Measurements from ENCODE around the gene GRK5.
A peak's percentile ranks its signal among the peaks of the same experiment; 100 is the strongest.

The GRK5 gene

DNA sequence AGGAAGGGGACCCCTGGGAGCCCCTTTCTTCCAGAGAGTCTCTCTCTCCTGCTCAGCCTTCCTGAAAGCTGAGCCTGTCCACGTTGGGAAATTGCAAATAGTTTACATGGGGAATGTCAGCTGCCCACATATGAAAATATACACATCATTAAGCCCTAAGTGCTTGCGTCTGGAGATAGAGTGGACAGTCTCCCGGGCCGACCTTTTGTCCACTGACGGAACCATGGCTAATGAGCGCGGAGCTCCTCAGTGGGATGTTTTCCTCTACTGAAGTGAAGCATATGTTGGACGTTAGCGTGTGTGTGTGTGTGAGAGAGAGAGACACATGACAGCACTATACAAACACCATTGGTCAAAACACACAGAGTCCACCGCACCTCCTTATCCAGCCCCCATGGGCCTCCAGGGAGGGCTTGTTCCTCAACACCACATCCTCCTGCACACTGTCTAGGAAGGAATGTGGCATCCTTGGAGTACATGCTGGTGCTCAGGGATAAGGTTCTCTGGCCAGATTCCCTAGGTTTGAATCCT, 206.8 kb downstream of the GRK5 start:
- peaks cover 10% of the 10 kb centered on the region for H3K4me1 ChIP-seq
- TF ChIP-seq, protein P1, sequence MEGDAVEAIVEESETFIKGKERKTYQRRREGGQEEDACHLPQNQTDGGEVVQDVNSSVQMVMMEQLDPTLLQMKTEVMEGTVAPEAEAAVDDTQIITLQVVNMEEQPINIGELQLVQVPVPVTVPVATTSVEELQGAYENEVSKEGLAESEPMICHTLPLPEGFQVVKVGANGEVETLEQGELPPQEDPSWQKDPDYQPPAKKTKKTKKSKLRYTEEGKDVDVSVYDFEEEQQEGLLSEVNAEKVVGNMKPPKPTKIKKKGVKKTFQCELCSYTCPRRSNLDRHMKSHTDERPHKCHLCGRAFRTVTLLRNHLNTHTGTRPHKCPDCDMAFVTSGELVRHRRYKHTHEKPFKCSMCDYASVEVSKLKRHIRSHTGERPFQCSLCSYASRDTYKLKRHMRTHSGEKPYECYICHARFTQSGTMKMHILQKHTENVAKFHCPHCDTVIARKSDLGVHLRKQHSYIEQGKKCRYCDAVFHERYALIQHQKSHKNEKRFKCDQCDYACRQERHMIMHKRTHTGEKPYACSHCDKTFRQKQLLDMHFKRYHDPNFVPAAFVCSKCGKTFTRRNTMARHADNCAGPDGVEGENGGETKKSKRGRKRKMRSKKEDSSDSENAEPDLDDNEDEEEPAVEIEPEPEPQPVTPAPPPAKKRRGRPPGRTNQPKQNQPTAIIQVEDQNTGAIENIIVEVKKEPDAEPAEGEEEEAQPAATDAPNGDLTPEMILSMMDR (IDR thresholded peaks at IDR 0.05), result no peak
- H3K4me3 ChIP-seq (ENCODE audit: low read depth, low read length), result no peak overlapping the region
- H3K4me2 ChIP-seq (ENCODE audit: low read length), result no peak overlapping the region
- H2AFZ ChIP-seq, result no peak overlapping the region
- H3K9ac ChIP-seq, result no peak overlapping the region
- no peaks in the 10 kb centered on the region for H3K9me3 ChIP-seq (ENCODE audit: control insufficient read depth, low read length)
- H3K79me2 ChIP-seq, result peaks cover 46% of the 10 kb centered on the region
- no peak overlapping the region for H3K27ac ChIP-seq
- H3K36me3 ChIP-seq (ENCODE audit: control insufficient read depth, insufficient read depth, low read length), result no peaks in the 10 kb centered on the region
- no peaks in the 10 kb centered on the region for H3K27me3 ChIP-seq (ENCODE audit: control insufficient read depth, insufficient read depth, low read length)

DNA sequence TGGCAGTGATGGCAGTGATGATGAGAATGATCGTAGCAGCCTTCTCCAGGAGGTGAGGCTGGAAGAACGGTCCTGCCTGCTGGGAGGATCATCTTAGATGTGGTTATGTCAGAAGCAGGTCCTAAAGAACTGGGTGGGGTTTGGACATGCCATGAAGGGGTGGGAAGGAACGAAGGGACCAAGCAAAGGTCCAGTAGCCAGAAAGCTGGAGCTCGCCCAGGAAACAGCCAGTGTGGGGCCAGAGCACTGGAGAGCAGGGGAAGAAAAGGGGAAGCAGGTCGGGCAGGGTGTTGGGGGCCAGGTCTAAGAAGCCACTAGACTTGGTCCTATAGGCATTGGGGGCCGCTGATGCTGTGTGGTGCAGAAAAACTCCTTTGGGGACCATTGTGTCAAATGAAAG, 207.8 kb downstream of the GRK5 start:
- Histone ChIP-seq H2AFZ (no peak overlapping the region), H3K4me2 (ENCODE audit: low read length) (no peak overlapping the region), H3K36me3 (ENCODE audit: control insufficient read depth, insufficient read depth, low read length) (no peaks in the 10 kb centered on the region), H3K27me3 (ENCODE audit: control insufficient read depth, insufficient read depth, low read length) (no peaks in the 10 kb centered on the region), H3K9me3 (ENCODE audit: control insufficient read depth, low read length) (no peaks in the 10 kb centered on the region), H3K4me3 (ENCODE audit: low read depth, low read length) (no peak overlapping the region), H3K79me2 (peaks cover 50% of the 10 kb centered on the region), H3K27ac (no peak overlapping the region), H3K9ac (no peak overlapping the region), H3K4me1 (peaks cover 10% of the 10 kb centered on the region)
- TF ChIP-seq, protein P1 (IDR thresholded peaks at IDR 0.05), result no peak

DNA sequence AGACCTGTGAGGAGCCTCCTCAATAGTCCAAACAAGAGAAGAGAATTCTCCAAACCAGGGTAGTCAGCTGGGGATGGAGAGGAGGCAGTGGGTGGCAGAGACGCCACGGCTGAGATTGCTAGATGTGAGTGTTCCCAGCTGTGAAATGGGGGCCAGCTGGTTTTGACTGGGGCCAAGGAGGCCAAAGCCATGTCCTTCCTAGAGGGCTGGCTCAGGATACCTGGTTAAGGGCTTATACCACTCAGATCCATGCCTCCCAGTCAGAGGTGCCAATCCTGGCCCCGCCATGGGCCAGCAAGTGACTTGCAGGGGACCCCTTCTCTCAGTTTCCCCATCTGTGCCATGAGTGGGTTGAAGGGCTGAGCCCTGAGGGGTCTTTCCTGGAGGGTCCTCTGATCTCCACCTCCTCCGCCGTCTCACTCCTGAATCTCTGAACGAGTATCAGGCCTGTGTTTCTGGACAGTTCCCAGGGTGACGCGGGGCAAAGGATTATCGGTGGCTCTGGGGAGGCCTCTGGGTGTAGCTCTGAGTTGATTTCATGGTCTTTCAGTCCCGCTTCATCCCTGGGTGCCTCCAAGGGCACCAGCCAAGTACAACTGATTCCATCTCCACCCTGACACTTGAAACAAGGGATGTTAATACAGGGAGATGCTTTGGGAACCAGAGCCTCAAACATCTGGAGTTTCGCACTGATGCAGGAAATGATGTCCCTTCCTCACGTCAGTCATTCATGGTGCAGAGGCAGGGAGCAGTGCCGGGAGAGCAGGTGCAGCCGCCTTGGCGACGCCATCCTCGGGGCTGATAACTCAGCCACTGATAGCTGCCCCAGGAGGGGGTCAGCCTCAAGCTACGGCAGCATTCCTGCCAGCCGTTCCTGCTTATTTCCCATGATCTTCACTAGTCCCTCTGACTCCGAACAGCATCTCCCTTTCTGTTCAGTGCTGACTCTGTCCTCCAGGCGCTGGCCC, 208.4 kb downstream of the GRK5 start:
- Histone ChIP-seq H3K79me2 (peaks cover 51% of the 10 kb centered on the region), H2AFZ (no peak overlapping the region), H3K27ac (no peak overlapping the region), H3K9me3 (ENCODE audit: control insufficient read depth, low read length) (no peaks in the 10 kb centered on the region), H3K4me2 (ENCODE audit: low read length) (no peak overlapping the region), H3K9ac (no peak overlapping the region), H3K4me1 (peaks cover 10% of the 10 kb centered on the region), H3K36me3 (ENCODE audit: control insufficient read depth, insufficient read depth, low read length) (no peaks in the 10 kb centered on the region), H3K4me3 (ENCODE audit: low read depth, low read length) (no peak overlapping the region), H3K27me3 (ENCODE audit: control insufficient read depth, insufficient read depth, low read length) (no peaks in the 10 kb centered on the region)
- TF ChIP-seq, protein P1 (IDR thresholded peaks at IDR 0.05), result no peak

DNA sequence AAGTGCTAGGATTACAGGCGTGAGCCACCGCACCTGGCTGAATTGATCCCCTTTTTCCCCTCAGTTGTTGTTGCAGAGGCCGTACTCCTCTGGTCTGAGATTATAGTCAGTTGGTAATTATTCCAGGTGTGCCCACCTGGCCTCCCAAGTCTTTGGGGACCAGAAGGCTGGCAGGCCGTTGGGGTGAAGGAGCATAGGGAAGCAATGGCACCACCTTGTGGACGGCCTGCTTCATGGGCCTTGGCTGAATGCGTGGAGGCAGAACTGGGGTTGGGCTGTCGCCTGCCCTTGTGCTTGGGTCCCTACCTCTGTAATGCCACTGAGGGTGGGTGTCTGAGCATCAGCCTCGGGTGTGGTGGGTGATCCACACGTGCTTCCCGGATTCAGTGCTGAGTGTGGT, 209.5 kb downstream of the GRK5 start:
- Histone ChIP-seq H3K27me3 (ENCODE audit: control insufficient read depth, insufficient read depth, low read length) (no peaks in the 10 kb centered on the region), H2AFZ (no peak overlapping the region), H3K9me3 (ENCODE audit: control insufficient read depth, low read length) (no peaks in the 10 kb centered on the region), H3K36me3 (ENCODE audit: control insufficient read depth, insufficient read depth, low read length) (no peaks in the 10 kb centered on the region), H3K4me1 (peaks cover 10% of the 10 kb centered on the region), H3K27ac (no peak overlapping the region), H3K9ac (no peak overlapping the region), H3K4me3 (ENCODE audit: low read depth, low read length) (no peak overlapping the region), H3K79me2 (peaks cover 53% of the 10 kb centered on the region), H3K4me2 (ENCODE audit: low read length) (no peak overlapping the region)
- TF ChIP-seq, protein P1 (IDR thresholded peaks at IDR 0.05), result peak; percentile 69
